Tibial nerve (tissue), 3 donors: ENCODE measurements around the gene AGFG2.

Experiments used
- POLR2A ChIP-seq, 2 donors: fragments of 450-650 bp; IDR thresholded peaks; one replicate each; pipeline ENCODE4 v1.6.1; 2017; ENCODE audit warnings: antibody characterized with exemption in 2 of 2, mild to moderate bottlenecking in 2 of 2, moderate library complexity in 2 of 2
- TF ChIP-seq, protein P1 (sequence below), 5 experiments: fragments of 200-600 bp in 3 of 5; fragments of 450-650 bp in 2 of 5; sonication (generic) in 3 of 5; IDR thresholded peaks; one replicate each; pipeline ENCODE4 v1.5.1; 2016 to 2019; ENCODE audit warnings: antibody characterized with exemption in 5 of 5, mild to moderate bottlenecking in 3 of 5, moderate library complexity in 2 of 5

DNA sequence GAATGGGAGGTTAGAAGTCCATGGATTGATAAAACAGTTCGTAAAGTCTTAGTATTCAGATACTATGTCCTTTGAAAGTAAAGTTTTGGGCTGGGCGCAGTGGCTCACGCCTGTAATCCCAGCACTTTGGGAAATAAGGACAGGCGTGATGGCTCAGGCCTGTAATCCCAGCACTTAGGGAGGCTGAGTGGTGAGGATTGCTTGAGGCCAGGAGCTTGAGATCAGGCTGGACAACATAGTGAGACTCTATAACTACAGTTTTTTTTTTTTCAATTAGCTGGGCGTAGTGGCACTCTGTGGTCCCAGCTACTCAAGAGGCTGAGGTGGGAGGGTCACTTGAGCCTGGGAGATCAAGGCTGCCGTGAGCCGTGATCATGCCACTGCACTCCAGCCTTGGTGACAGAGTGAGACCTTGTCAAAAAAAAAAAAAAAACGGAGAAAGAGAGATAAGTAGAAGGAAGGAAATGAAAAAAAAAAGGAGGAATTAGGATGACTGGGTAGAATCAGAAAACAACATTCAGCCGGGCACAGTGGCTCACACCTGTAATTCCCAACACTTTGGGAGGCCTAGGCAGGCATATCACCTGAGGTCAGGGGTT, 25.7 kb upstream of the AGFG2 start:
- TF ChIP-seq, protein P1, sequence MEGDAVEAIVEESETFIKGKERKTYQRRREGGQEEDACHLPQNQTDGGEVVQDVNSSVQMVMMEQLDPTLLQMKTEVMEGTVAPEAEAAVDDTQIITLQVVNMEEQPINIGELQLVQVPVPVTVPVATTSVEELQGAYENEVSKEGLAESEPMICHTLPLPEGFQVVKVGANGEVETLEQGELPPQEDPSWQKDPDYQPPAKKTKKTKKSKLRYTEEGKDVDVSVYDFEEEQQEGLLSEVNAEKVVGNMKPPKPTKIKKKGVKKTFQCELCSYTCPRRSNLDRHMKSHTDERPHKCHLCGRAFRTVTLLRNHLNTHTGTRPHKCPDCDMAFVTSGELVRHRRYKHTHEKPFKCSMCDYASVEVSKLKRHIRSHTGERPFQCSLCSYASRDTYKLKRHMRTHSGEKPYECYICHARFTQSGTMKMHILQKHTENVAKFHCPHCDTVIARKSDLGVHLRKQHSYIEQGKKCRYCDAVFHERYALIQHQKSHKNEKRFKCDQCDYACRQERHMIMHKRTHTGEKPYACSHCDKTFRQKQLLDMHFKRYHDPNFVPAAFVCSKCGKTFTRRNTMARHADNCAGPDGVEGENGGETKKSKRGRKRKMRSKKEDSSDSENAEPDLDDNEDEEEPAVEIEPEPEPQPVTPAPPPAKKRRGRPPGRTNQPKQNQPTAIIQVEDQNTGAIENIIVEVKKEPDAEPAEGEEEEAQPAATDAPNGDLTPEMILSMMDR (IDR thresholded peaks at IDR 0.05): no peak
- no peak for TF ChIP-seq POLR2A (IDR thresholded peaks at IDR 0.05)
